K562 (cell line): ENCODE data around the gene RGL4. TPM values are rescaled to one million over a fixed set of nuclear protein-coding genes. Genes with fewer than 3 reads are reported as not detected.
"Not testable (repeated sequence)": the region's sequence is repeated elsewhere in the genome, so short reads cannot be mapped to it uniquely, and the experiment has no call there.

ENCODE experiments used
- ATAC-seq: fragments of 200-7000 bp; cut with Tn5 transposase; 3 replicates; pipeline ENCODE4 v1.9.1; 2020; ENCODE audit warnings: moderate library complexity
- BruUV-seq: library from RNA; stranded (reverse); fragments of 400-500 nt; replicated peaks from 2 replicates; lab custom pipeline; 2021; lab: Mats Ljungman, UMichigan
- CTCF ChIA-PET: fragments of 300-600 bp; formaldehyde crosslinking; extraction: SDS; loops from one replicate; lab custom pipeline; 2021; ENCODE audit warnings: low intra/inter-chr PET ratio; lab: Yijun Ruan, JAX
- POLR2A ChIA-PET: fragments of 300-600, 350-650 bp; sonication (Branson Sonifier 250); formaldehyde crosslinking; extraction: SDS; loops from one replicate; lab custom pipeline; 2021; ENCODE audit warnings: antibody characterized with exemption, inconsistent platforms; lab: Yijun Ruan, JAX
- DNase-seq, 4 experiments: peaks; one replicate each; pipeline versions ENCODE4 v3.0.0 to v3.0.0-alpha.2; 2011 to 2018; ENCODE audit warnings: low spot score in 3 of 4, mixed read lengths in 3 of 4; ENCODE audit errors: extremely low read depth in 1 of 4
- FAIRE-seq: peaks from 2 replicates; lab custom pipeline; 2011; peaks lifted over from hg19 to GRCh38; lab: Jason Lieb, UNC
- H2AFZ ChIP-seq: 2 replicates; pipeline ENCODE4 v1.6.0; 2011; ENCODE audit warnings: low read depth, low read length, control low read depth, inconsistent platforms
- H3K27ac ChIP-seq: fragments of 200-600 bp; 3 replicates; pipeline ENCODE4 v1.8.0; 2011; ENCODE audit warnings: low read depth, mild to moderate bottlenecking, control low read depth, inconsistent platforms, low read length, moderate library complexity, mixed read lengths; ENCODE audit errors: extremely low read depth
- H3K27me3 ChIP-seq, 2 experiments: fragments of 300-600 bp in 1 of 2; 2 replicates in 1 of 2; 3 replicates in 1 of 2; pipeline versions ENCODE4 v1.6.0 to v1.8.0; 2011; ENCODE audit warnings: inconsistent platforms in 2 of 2, low read length in 2 of 2, mild to moderate bottlenecking in 1 of 2, mixed read lengths in 1 of 2, moderate library complexity in 1 of 2; ENCODE audit not compliant: control insufficient read depth in 2 of 2, insufficient read depth in 2 of 2
- H3K36me3 ChIP-seq: fragments of 300-600 bp; 3 replicates; pipeline ENCODE4 v1.8.0; 2011; ENCODE audit warnings: mild to moderate bottlenecking, low read length, inconsistent platforms; ENCODE audit not compliant: control insufficient read depth, insufficient read depth
- H3K4me1 ChIP-seq, 2 experiments: fragments of 200-600 bp in 1 of 2; replicated peaks in 1 of 2; 2 replicates in 1 of 2; 3 replicates in 1 of 2; pipeline versions ENCODE4 v1.5.1 to v1.8.0; 2011; ENCODE audit warnings: inconsistent platforms in 2 of 2, low read length in 2 of 2, mild to moderate bottlenecking in 1 of 2, mixed read lengths in 1 of 2, moderate library complexity in 1 of 2; ENCODE audit not compliant: control insufficient read depth in 2 of 2, insufficient read depth in 2 of 2
- H3K4me2 ChIP-seq: 2 replicates; pipeline ENCODE4 v1.6.1; 2011; ENCODE audit warnings: low read length, control low read depth, inconsistent platforms, mixed read lengths; ENCODE audit not compliant: insufficient read depth
- H3K4me3 ChIP-seq: fragments of 200-600 bp; sonication (generic), shearing (Covaris generic); 2 replicates; pipeline ENCODE4 v1.5.1; 2016; ENCODE audit warnings: control low read depth, inconsistent platforms
- H3K79me2 ChIP-seq: fragments of 200-600 bp; 3 replicates; pipeline ENCODE4 v1.8.0; 2011; ENCODE audit warnings: low read length, inconsistent platforms; ENCODE audit not compliant: control insufficient read depth, insufficient read depth
- H3K9ac ChIP-seq, 2 experiments: 2 replicates each; pipeline versions ENCODE4 v1.6.0 to v1.6.1; 2011; ENCODE audit warnings: low read depth in 2 of 2, low read length in 2 of 2, control low read depth in 1 of 2, inconsistent platforms in 1 of 2, mild to moderate bottlenecking in 1 of 2, mixed read lengths in 1 of 2; ENCODE audit not compliant: insufficient read depth in 1 of 2
- H3K9me1 ChIP-seq: one replicate; pipeline ENCODE4 v1.6.0; 2011; ENCODE audit warnings: inconsistent platforms, mild to moderate bottlenecking, low read length, moderate library complexity; ENCODE audit not compliant: control insufficient read depth, insufficient read depth
- H3K9me3 ChIP-seq: replicated peaks from 2 replicates; pipeline ENCODE4 v1.5.1; 2011; ENCODE audit warnings: low read depth, low read length, inconsistent platforms; ENCODE audit not compliant: control insufficient read depth, insufficient read depth
- H4K20me1 ChIP-seq: replicated peaks from 2 replicates; pipeline ENCODE4 v1.6.1; 2011; ENCODE audit warnings: low read length, inconsistent platforms, mixed read lengths; ENCODE audit not compliant: control insufficient read depth, insufficient read depth
- CBX5 ChIP-seq: IDR thresholded peaks from 2 replicates; pipeline ENCODE4 v1.6.1; 2014; ENCODE audit warnings: low read depth, borderline replicate concordance
- LCOR ChIP-seq: sonication (generic); formaldehyde crosslinking; IDR thresholded peaks from 2 replicates; pipeline ENCODE4 v1.8.0; 2022; ENCODE audit warnings: mild to moderate bottlenecking, missing genetic modification reagents
- PYGO2 ChIP-seq: fragments of 450-650 bp; IDR thresholded peaks from 2 replicates; pipeline ENCODE4 v1.6.1; 2016; ENCODE audit warnings: mild to moderate bottlenecking, missing genetic modification characterization, moderate library complexity, missing compliant biosample characterization
- TAF1 ChIP-seq: IDR thresholded peaks from 2 replicates; pipeline ENCODE4 v1.6.1; 2011; ENCODE audit warnings: mild to moderate bottlenecking, low read length, moderate library complexity; ENCODE audit not compliant: insufficient read depth, control insufficient read depth, severe bottlenecking; ENCODE audit errors: extremely low read depth
- ZNF586 ChIP-seq: fragments of 450-650 bp; formaldehyde crosslinking; conservative IDR thresholded peaks from 2 replicates; pipeline ENCODE4 v1.4.0; 2020; ENCODE audit warnings: mild to moderate bottlenecking, moderate library complexity
- WGBS: fragments of 100-300 bp; shearing (Covaris generic); methylation state at CpG from one replicate; pipeline ENCODE4 v1.1.6; 2016; ENCODE audit warnings: low coverage, mixed read lengths; ENCODE audit not compliant: insufficient coverage; ENCODE audit errors: missing lambda C conversion rate; 5-methylcytosine and 5-hydroxymethylcytosine counted together
- in situ Hi-C: fragments of 300-500 bp; cut with MboI; formaldehyde crosslinking; loops from 4 replicates; pipeline ENCODE4 v1.15.0; 2018; ENCODE audit warnings: inconsistent platforms, mixed read lengths
- intact Hi-C: fragments of 100-400 bp; cut with micrococcal nuclease; formaldehyde crosslinking; loops from 2 replicates; pipeline ENCODE4 v1.14.2; 2022
- polyA plus RNA-seq, 8 experiments: library from polyadenylated mRNA; depleted of rRNA in 4 of 8; stranded (reverse) in 5 of 8; unstranded in 3 of 8; fragments of >200 nt; fragmentation: Nextera tagmentation in 2 of 8; fragmentation: Illumina TruSeq in 1 of 8; extraction: Ambion mirVana in 2 of 8; extraction: Trizol in 1 of 8; gene quantifications; 2 replicates each; pipeline versions ENCODE4 v1.2.1 to v1.2.3, GENCODE V29; 2011 to 2014; ENCODE audit warnings: inconsistent platforms in 1 of 8, missing spikeins in 1 of 8
- total RNA-seq, 7 experiments: library from RNA; depleted of rRNA in 6 of 7; stranded (reverse); fragments of >200 nt in 6 of 7; fragmentation: Illumina TruSeq in 2 of 7; extraction: Trizol in 2 of 7; gene quantifications; 2 replicates each; pipeline versions ENCODE4 v1.2.1 to v1.2.3, GENCODE V29; 2011 to 2021; ENCODE audit warnings: low replicate concordance in 1 of 7
- TF ChIP-seq, protein P1 (sequence below): fragments of 450-650 bp; IDR thresholded peaks from 2 replicates; pipeline ENCODE4 v1.6.1; 2017; ENCODE audit warnings: antibody characterized with exemption

RGL4 gene
- total and polyA plus RNA-seq, 9 of the 15 experiments (the other 6 are each of a cell fraction or from before 2014, with no cell fraction given) = not detected

GRCh38 chr22:23670378-23671295 is 20.2 kb upstream of the RGL4 start (continued):
- TF ChIP-seq, protein P1, sequence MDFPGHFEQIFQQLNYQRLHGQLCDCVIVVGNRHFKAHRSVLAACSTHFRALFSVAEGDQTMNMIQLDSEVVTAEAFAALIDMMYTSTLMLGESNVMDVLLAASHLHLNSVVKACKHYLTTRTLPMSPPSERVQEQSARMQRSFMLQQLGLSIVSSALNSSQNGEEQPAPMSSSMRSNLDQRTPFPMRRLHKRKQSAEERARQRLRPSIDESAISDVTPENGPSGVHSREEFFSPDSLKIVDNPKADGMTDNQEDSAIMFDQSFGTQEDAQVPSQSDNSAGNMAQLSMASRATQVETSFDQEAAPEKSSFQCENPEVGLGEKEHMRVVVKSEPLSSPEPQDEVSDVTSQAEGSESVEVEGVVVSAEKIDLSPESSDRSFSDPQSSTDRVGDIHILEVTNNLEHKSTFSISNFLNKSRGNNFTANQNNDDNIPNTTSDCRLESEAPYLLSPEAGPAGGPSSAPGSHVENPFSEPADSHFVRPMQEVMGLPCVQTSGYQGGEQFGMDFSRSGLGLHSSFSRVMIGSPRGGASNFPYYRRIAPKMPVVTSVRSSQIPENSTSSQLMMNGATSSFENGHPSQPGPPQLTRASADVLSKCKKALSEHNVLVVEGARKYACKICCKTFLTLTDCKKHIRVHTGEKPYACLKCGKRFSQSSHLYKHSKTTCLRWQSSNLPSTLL = no peak
- no peak for TF ChIP-seq CBX5
- no peak for TF ChIP-seq LCOR (CRISPR knock-in tag)
- no peak for TF ChIP-seq TAF1
- no peak for TF ChIP-seq PYGO2 (tag)
- no peak for TF ChIP-seq ZNF586 (CRISPR knock-in tag)

- H3K4me2 ChIP-seq, DNase-seq, H3K4me1 ChIP-seq, H2AFZ ChIP-seq, POLR2A ChIA-PET, ATAC-seq, H3K27me3 ChIP-seq, H3K36me3 ChIP-seq, CTCF ChIA-PET, H3K4me3 ChIP-seq, BruUV-seq, H3K27ac ChIP-seq, H3K9me3 ChIP-seq, H4K20me1 ChIP-seq, H3K9ac ChIP-seq, FAIRE-seq, H3K79me2 ChIP-seq, H3K9me1 ChIP-seq, intact Hi-C loops, in situ Hi-C loops: not testable (repeated sequence)
- no CpG with 5 or more reads among the region's 4 CpGs for WGBS
Observed at GRCh38 chr22:23671387-23671786, 19.4 kb upstream of the RGL4 start.
